Nephron (organoid): ENCODE results near the gene PCNX4.

Experiments used
- H3K27ac Mint-ChIP-seq, 3 experiments: 2 replicates each; pipeline ENCODE4 v1.8.0; 2020; ENCODE audit warnings: mixed read lengths in 3 of 3, mild to moderate bottlenecking in 2 of 3, moderate library complexity in 1 of 3
- H3K27me3 Mint-ChIP-seq: 2 replicates; pipeline ENCODE4 v1.8.0; 2021; ENCODE audit warnings: low read depth, mild to moderate bottlenecking, moderate library complexity, mixed read lengths
- H3K36me3 Mint-ChIP-seq: 2 replicates; pipeline ENCODE4 v1.8.0; 2020; ENCODE audit warnings: low read depth, mixed read lengths
- H3K4me1 Mint-ChIP-seq: 2 replicates; pipeline ENCODE4 v1.8.0; 2020; ENCODE audit warnings: mixed read lengths
- H3K4me3 Mint-ChIP-seq, 3 experiments: 2 replicates each; pipeline ENCODE4 v1.8.0; 2020; ENCODE audit warnings: mild to moderate bottlenecking in 3 of 3, mixed read lengths in 3 of 3, moderate library complexity in 2 of 3
- H3K9me3 Mint-ChIP-seq: 2 replicates; pipeline ENCODE4 v1.8.0; 2020; ENCODE audit warnings: mixed read lengths
- CTCF ChIP-seq, 3 experiments: fragments of 200-600 bp; sonication (generic); IDR thresholded peaks; one replicate each; pipeline ENCODE4 v1.5.0; 2021; ENCODE audit warnings: antibody characterized with exemption in 3 of 3; ENCODE audit not compliant: unreplicated experiment in 3 of 3

The PCNX4 gene

GRCh38 chr14:60067882-60068281, 23.8 kb upstream of the PCNX4 start:
- Mint-ChIP-seq H3K27me3 (no peaks in the 10 kb centered on the region), H3K36me3 (no peaks in the 10 kb centered on the region), H3K4me3 (no peak overlapping the region), H3K27ac (no peak overlapping the region), H3K4me1 (no peaks in the 10 kb centered on the region), H3K9me3 (no peaks in the 10 kb centered on the region)
- TF ChIP-seq CTCF (IDR thresholded peaks at IDR 0.05; ENCODE audit: unreplicated experiment in 3 of 3) = no peak

GRCh38 chr14:60079723-60080122, 12.0 kb upstream of the PCNX4 start:
- TF ChIP-seq CTCF (IDR thresholded peaks at IDR 0.05; ENCODE audit: unreplicated experiment in 3 of 3) = no peak
- H3K4me3 Mint-ChIP-seq = no peak overlapping the region
- H3K27ac Mint-ChIP-seq = no peak overlapping the region
- no peaks in the 10 kb centered on the region for H3K4me1 Mint-ChIP-seq
- no peaks in the 10 kb centered on the region for H3K27me3 Mint-ChIP-seq
- peaks cover 24% of the 10 kb centered on the region for H3K9me3 Mint-ChIP-seq
- peaks cover 6% of the 10 kb centered on the region for H3K36me3 Mint-ChIP-seq

GRCh38 chr14:60085085-60085484, 6.6 kb upstream of the PCNX4 start:
- Mint-ChIP-seq H3K4me3 (no peak overlapping the region), H3K9me3 (no peaks in the 10 kb centered on the region), H3K27me3 (no peaks in the 10 kb centered on the region), H3K36me3 (no peaks in the 10 kb centered on the region), H3K27ac (no peak overlapping the region), H3K4me1 (no peaks in the 10 kb centered on the region)
- TF ChIP-seq CTCF (IDR thresholded peaks at IDR 0.05; ENCODE audit: unreplicated experiment in 3 of 3) = no peak

- no peak overlapping the region for H3K4me3 Mint-ChIP-seq
- peaks cover 5% of the 10 kb centered on the region for H3K4me1 Mint-ChIP-seq
- no peaks in the 10 kb centered on the region for H3K27me3 Mint-ChIP-seq
- H3K36me3 Mint-ChIP-seq = no peaks in the 10 kb centered on the region
- H3K9me3 Mint-ChIP-seq = no peaks in the 10 kb centered on the region
- TF ChIP-seq CTCF (IDR thresholded peaks at IDR 0.05; ENCODE audit: unreplicated experiment in 3 of 3) = no peak
- H3K27ac Mint-ChIP-seq = no peak overlapping the region
Measured at GRCh38 chr14:60085693-60086092, 6.0 kb upstream of the PCNX4 start.

GRCh38 chr14:60087668-60088067, 4.1 kb upstream of the PCNX4 start:
- Mint-ChIP-seq H3K9me3 (no peaks in the 10 kb centered on the region), H3K36me3 (no peaks in the 10 kb centered on the region), H3K27me3 (no peaks in the 10 kb centered on the region), H3K4me3 (no peak overlapping the region), H3K4me1 (peaks cover 13% of the 10 kb centered on the region), H3K27ac (no peak overlapping the region)
- no peak for TF ChIP-seq CTCF (IDR thresholded peaks at IDR 0.05; ENCODE audit: unreplicated experiment in 3 of 3)

GRCh38 chr14:60089221-60089620, 2.5 kb upstream of the PCNX4 start:
- no peak for TF ChIP-seq CTCF (IDR thresholded peaks at IDR 0.05; ENCODE audit: unreplicated experiment in 3 of 3)
- peaks cover 24% of the 10 kb centered on the region for H3K4me1 Mint-ChIP-seq
- H3K9me3 Mint-ChIP-seq = no peaks in the 10 kb centered on the region
- H3K27ac Mint-ChIP-seq = peak overlapping the region in 1 of 3 experiments; percentile 57
- no peaks in the 10 kb centered on the region for H3K36me3 Mint-ChIP-seq
- H3K4me3 Mint-ChIP-seq = peak overlapping the region in 2 of 3 experiments; percentile 31 to 60
- no peaks in the 10 kb centered on the region for H3K27me3 Mint-ChIP-seq
